Body of pancreas (tissue), 4 donors: Measurements from ENCODE around the gene FGR.

ENCODE experiments used
- POLR2A ChIP-seq, 3 donors: fragments of 450-650 bp; IDR thresholded peaks; one replicate each; pipeline ENCODE4 v1.6.1; 2016; ENCODE audit warnings: antibody characterized with exemption in 3 of 3, mild to moderate bottlenecking in 2 of 3
- TF ChIP-seq, protein P1 (sequence below), 7 experiments: fragments of 450-650 bp in 4 of 7; fragments of 200-600 bp in 3 of 7; sonication (generic) in 3 of 7; IDR thresholded peaks; one replicate each; pipeline ENCODE4 v1.5.1; 2016 to 2019; ENCODE audit warnings: antibody characterized with exemption in 7 of 7

DNA sequence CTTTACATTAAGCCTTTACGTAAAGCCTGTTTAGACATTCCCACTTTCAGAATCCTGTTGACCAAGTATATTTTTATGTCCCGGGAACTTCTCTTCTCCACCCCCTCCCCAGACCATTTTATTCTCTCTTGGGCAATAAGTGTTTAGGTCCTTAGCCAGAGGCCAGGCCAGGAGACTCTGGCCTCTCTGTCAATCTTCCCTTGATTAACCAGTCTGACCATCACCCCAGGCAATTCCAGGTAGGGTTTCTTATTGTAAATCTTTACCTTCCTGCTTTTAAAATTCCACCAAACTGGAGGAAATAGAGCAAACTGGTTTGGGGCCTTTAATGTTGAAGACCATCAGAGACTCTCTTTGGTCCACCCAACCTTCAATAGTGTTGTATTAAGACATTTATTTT is 49.2 kb upstream of the FGR start:
- no peak for TF ChIP-seq POLR2A (IDR thresholded peaks at IDR 0.05)
- TF ChIP-seq, protein P1, sequence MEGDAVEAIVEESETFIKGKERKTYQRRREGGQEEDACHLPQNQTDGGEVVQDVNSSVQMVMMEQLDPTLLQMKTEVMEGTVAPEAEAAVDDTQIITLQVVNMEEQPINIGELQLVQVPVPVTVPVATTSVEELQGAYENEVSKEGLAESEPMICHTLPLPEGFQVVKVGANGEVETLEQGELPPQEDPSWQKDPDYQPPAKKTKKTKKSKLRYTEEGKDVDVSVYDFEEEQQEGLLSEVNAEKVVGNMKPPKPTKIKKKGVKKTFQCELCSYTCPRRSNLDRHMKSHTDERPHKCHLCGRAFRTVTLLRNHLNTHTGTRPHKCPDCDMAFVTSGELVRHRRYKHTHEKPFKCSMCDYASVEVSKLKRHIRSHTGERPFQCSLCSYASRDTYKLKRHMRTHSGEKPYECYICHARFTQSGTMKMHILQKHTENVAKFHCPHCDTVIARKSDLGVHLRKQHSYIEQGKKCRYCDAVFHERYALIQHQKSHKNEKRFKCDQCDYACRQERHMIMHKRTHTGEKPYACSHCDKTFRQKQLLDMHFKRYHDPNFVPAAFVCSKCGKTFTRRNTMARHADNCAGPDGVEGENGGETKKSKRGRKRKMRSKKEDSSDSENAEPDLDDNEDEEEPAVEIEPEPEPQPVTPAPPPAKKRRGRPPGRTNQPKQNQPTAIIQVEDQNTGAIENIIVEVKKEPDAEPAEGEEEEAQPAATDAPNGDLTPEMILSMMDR (IDR thresholded peaks at IDR 0.05) = no peak
